Activated naive CD8-positive, alpha-beta T cell treated with anti-CD3 and anti-CD28 coated beads for 36 hours (primary cell): ENCODE data around the gene PDE6B. TPM values are rescaled to one million over a fixed set of nuclear protein-coding genes. Genes with fewer than 3 reads are reported as not detected.

Source experiments
- DNase-seq: peaks from one replicate; pipeline ENCODE4 v3.0.0; 2021
- H3K27ac Mint-ChIP-seq: one replicate; pipeline ENCODE4 v1.8.0; 2022; ENCODE audit warnings: mild to moderate bottlenecking, moderate library complexity, mixed read lengths
- H3K27me3 Mint-ChIP-seq: one replicate; pipeline ENCODE4 v1.8.0; 2022; ENCODE audit warnings: mild to moderate bottlenecking, mixed read lengths
- H3K36me3 Mint-ChIP-seq: one replicate; pipeline ENCODE4 v1.8.0; 2021; ENCODE audit warnings: mild to moderate bottlenecking, mixed read lengths
- H3K4me1 Mint-ChIP-seq: one replicate; pipeline ENCODE4 v1.8.0; 2021; ENCODE audit warnings: mixed read lengths
- H3K4me3 Mint-ChIP-seq: one replicate; pipeline ENCODE4 v1.8.0; 2022; ENCODE audit warnings: mild to moderate bottlenecking, moderate library complexity, mixed read lengths
- H3K9me3 Mint-ChIP-seq: one replicate; pipeline ENCODE4 v1.8.0; 2022; ENCODE audit warnings: mixed read lengths
- total RNA-seq, 2 experiments: library from RNA; stranded (reverse); gene quantifications; one replicate each; pipeline ENCODE4 v1.2.3, GENCODE V29; 2021

PDE6B gene
- total RNA-seq, 2 experiments from 2014 or later, result 12.6 to 13.9 TPM

DNA sequence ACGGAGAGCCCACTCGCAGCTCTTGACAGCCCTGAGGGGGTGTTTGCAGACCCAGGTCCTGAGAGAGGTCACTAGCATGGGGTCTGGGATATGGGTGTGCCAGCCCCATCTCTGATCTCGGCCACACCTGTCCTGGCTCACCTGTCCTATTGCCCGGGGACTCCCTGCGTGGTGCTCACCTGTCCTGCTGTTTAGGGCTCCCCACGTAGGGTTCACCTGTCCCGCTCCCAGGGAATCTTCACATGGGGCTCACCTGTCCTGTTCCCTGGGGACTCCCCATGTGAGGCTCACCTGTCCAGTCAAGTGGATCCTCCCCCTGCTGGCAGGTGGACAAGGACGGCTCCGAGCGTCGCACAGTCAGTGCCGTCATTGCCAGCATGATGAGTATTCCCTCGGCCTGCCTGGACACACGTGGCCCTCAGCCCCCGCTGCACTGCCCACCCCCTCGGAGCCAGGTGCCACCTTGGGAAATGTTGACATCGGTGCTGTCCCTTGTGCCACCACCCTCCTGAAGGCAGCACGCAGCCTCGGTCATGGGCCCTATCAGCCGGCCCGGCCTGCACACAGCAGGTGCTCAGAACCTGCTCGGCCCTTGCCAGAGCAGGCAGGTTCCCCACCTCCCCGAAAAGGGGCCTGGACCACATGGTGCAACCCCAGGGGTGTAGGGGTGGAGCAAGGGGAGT lies 57.3 kb downstream of the PDE6B start:
- no peak for DNase-seq
- no peaks in the 10 kb centered on the region for H3K36me3 Mint-ChIP-seq
- no peak overlapping the region for H3K4me3 Mint-ChIP-seq
- H3K27me3 Mint-ChIP-seq, result peaks cover 5% of the 10 kb centered on the region
- no peaks in the 10 kb centered on the region for H3K9me3 Mint-ChIP-seq
- no peaks in the 10 kb centered on the region for H3K4me1 Mint-ChIP-seq
- no peak overlapping the region for H3K27ac Mint-ChIP-seq

DNA sequence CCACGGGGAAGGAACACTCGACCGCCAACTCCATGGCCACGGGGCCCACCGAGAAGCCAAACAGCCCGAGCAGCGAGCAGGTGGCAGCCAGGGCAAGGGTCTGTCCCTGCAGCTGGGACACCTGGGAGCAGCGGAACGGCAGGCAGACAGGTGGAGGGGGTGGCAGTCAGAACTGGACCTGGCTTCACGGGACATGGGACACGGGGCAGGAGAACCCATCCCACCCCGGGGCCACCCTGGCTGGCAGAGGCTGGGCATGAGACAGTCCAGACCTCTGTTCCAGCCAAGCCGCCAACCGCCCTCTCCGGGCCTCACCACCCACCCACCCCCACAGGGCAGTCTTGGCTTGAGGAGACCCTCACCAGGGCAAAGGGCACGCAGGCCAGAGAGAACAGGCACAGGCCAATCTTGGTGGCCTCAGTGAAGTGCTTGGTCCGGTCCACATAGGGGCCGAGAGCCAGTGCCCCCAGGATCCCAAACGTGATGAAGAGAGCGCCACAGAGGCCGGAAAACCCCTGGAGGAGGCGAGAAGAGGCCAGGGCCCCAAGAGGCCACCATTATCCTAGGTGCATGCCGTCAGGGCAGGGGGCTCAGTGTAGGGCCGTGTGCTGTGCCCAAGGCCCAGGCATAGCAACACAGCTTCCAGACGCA lies 58.0 kb downstream of the PDE6B start:
- no peak for DNase-seq
- no peak overlapping the region for H3K27ac Mint-ChIP-seq

DNA sequence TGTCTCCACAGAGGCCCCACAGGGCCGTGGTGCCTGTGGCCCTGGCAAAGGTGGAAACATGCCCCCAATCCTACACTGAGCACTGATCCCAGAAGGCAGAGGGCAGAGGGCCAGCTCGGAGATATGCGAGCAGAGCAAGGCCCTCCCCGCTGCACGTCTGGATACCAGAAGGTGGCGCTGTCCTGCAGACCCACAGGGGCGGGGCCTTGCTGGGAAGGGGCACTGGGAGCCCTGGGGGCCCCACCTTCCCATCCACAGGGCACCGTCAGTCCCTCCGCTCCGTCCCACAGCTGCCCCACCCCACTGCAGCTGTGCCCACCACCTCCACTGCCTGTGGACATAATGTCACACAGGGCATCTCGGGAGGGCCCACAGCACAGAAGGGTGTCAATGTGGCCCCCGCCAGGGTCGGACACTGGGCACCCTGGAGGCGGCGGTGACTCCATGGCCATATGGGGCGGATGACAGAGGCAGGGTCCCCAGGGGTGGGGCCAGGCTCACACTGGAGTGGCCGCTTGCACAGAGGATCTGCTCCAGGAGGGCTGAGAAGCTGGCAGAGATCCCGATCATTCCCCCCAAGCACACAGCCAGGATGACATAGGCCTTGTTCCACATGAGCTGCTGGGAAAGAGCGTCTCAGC lies 58.7 kb downstream of the PDE6B start:
- Mint-ChIP-seq H3K36me3 (no peaks in the 10 kb centered on the region), H3K4me3 (no peak overlapping the region), H3K27me3 (peaks cover 7% of the 10 kb centered on the region), H3K4me1 (no peaks in the 10 kb centered on the region), H3K27ac (no peak overlapping the region), H3K9me3 (no peaks in the 10 kb centered on the region)
- peak; percentile 49 for DNase-seq

More for the DNA sequence above, 58.0 kb downstream of the PDE6B start:
- Mint-ChIP-seq H3K27me3 (peaks cover 7% of the 10 kb centered on the region), H3K4me3 (no peak overlapping the region), H3K4me1 (no peaks in the 10 kb centered on the region), H3K36me3 (no peaks in the 10 kb centered on the region), H3K9me3 (no peaks in the 10 kb centered on the region)

DNA sequence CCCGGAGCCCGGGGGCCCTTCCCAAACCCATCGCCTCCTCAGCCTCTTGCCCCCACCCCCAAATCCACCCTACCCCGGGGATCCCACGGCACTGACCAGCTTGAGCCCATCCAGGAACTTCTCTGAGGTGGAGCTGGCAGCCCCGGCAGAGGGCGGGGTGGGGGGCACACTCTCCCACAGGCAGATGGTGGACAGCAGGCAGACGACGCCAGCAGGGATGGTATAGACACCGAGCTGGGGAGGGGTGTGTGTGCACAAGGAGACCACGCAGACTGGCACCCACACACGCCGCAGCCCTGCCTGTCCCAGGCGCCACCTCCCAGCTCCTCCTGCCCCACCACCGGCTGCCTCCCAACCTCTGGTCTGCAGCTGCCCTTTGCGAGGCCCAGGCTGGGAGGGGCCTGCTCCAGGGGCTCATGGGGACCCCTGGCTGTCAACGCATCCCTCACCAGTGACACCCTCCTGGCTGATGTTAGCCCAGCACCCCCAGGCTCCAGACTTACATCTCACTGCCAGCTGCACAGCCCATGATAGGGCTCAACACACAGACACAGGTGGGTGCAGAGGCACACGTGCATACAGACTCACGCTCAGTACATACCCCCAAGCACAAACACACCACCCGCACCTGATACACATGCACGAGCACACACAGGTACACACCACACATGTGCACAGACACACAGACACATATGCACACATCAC lies 59.4 kb downstream of the PDE6B start:
- H3K9me3 Mint-ChIP-seq, result no peaks in the 10 kb centered on the region
- no peak overlapping the region for H3K4me3 Mint-ChIP-seq

DNA sequence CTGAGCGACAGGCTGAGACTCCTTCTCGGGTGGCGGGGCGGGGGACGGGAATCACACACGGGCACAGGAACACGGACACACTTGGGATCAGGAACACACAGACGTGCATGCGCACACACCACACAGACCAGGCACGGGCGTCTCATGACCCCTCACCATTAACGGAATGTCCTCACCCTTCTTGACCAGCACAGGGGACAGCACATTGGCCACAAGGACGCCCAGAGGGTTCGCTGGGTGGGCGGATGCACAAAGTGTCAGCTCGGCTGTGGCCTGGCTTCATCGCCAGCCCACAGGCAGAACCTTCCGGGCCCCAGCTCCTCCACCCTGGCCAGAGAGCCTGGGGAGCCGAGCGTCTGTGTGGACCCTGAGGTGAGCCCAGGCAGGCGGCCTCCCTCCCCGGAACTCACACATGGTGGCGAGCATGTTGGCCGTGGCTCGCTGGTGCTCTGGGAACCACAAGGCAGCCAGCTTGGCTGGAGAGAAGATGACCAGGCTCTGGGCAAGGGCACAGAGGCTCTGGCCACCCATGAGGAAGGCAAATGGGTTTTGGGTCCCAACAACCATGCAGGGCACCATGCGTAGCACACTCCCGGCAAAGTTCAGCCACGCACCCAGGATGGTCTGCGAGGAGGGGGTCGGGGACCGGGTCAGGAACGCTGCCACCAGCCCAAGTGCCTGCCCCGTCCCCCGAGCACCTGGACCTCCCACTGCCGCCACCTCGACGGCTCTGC lies 60.5 kb downstream of the PDE6B start:
- no peaks in the 10 kb centered on the region for H3K9me3 Mint-ChIP-seq
- H3K4me1 Mint-ChIP-seq, result no peaks in the 10 kb centered on the region
- H3K27me3 Mint-ChIP-seq, result peaks cover 15% of the 10 kb centered on the region
- H3K36me3 Mint-ChIP-seq, result no peaks in the 10 kb centered on the region
- no peak overlapping the region for H3K4me3 Mint-ChIP-seq
- H3K27ac Mint-ChIP-seq, result no peak overlapping the region
- DNase-seq, result no peak

More for the DNA sequence above, 59.4 kb downstream of the PDE6B start:
- Mint-ChIP-seq H3K4me1 (no peaks in the 10 kb centered on the region), H3K36me3 (no peaks in the 10 kb centered on the region), H3K27ac (no peak overlapping the region), H3K27me3 (peaks cover 7% of the 10 kb centered on the region)
- DNase-seq, result no peak

DNA sequence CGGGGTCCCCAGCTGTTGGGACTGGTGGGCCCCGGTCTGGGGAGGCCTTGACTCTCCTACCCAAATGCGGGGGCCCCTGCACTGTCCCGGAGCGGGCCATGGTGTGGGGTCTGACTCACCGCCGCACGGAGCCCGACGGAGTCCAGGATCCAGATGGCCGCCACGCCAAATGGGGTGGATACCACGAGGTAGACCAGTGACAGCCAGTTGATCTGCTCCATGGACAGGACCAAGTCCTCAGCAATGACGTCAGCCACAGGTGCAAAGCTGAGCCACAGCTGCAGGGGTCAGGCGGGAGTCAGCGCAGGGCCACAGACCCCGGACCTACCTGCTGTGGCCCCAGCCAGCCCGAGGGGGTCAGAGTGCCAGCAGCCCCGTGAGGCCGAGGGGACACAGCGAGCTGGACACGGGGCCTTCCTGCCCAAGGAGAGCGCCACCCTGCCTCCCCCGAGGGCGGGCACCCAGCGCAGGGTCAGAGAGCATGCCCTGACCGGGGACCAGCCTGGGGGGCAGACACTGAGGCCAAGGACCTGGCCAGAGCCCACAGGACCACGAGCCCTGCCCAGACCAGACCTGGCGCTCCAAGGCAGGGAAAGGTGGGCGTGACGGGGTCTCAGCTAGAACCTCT lies 61.2 kb downstream of the PDE6B start:
- no peaks in the 10 kb centered on the region for H3K4me1 Mint-ChIP-seq
- no peak for DNase-seq
- peaks cover 15% of the 10 kb centered on the region for H3K27me3 Mint-ChIP-seq
- H3K36me3 Mint-ChIP-seq, result no peaks in the 10 kb centered on the region
- no peaks in the 10 kb centered on the region for H3K9me3 Mint-ChIP-seq
- no peak overlapping the region for H3K4me3 Mint-ChIP-seq
- no peak overlapping the region for H3K27ac Mint-ChIP-seq

DNA sequence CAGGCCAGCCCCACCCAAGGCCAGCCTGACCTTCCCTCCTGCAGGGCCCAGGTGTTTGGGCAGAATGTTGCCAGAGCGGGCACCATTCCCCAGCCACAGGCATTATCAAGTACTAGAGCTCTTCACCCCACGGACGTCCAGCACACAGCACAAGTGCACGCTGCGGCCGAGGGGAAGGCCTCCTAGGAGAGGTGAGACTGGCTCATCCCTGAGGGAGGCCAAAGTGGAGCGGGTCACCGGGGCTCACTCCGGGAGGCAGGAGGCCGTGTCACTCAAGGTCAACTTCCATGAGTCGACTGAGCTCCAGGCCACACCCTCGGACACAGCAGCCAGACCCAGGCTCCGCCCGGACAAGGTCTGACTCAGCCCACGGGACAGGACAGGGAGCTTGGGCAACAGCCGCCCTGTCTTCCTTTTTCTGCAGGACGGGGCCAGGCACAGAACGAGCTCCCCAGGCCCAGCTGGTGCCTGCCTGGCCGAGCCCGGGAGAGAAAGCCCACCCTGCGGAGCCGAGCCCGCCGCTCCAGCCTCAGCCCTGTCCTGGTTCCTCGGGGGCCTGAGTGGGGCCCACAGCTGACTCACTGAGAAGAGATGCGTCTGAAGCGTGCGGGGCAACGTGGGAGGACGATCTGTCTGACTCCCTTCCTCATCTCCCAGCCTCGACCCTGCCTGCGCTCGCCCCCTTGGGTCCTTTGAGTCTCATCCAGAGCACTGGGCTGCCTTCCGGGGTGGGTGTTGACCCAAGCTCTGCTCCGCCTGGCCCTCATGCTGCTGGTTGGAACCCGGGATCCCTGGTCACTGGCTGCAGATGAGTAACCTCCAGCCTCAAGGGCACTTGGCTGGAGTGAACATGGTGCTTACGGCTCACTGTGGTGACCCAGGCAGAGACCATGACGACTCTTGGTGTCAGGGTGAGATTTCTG lies 61.9 kb downstream of the PDE6B start:
- peaks cover 15% of the 10 kb centered on the region for H3K27me3 Mint-ChIP-seq
- H3K4me3 Mint-ChIP-seq, result no peak overlapping the region
- H3K27ac Mint-ChIP-seq, result no peak overlapping the region
- no peaks in the 10 kb centered on the region for H3K36me3 Mint-ChIP-seq
- H3K4me1 Mint-ChIP-seq, result no peaks in the 10 kb centered on the region
- no peak for DNase-seq
- no peaks in the 10 kb centered on the region for H3K9me3 Mint-ChIP-seq

DNA sequence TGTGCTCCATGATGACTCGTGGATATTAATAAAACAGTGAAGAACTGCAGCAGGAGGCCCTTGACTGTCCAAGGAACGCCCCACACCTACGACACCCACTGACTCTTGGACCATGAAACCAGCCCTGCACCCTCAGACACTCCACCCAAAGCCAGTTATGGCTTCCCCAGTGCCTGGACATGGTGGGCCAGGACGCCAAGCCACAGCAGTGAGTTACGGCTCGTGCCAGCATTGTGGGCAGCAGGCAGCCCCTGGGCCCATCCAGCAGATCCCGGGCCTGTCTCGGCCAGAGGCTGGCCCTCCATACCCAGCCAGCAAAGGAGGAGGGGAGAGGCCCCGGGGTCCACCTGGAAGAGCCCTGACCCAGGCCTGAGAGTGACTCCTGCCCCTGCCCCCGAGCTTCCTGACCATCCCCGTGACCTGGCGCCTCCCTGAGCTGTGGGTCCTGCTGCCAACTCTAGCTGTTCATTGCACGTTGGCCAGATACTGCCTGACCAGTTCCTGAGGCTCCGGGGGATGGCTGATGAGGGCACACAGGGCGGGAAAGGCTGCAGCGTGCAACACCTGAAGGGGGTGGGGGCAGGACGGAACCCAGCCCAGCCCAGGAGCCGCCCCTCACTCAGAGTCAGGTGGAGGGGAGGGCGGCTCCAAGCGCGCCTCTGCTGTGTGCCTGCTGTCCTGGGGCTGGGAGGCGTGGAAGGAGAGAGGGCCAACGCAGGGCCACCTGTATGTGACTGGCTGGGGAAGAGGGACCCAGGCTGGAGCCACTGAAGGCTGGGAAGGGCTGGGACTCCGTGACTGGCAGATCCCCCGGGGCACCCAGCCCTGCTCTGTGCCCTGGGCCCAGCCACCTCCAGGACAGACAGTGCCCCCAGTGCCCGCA lies 62.8 kb downstream of the PDE6B start:
- Mint-ChIP-seq H3K27ac (no peak overlapping the region), H3K4me1 (no peaks in the 10 kb centered on the region), H3K4me3 (peak overlapping the region; percentile 7), H3K36me3 (no peaks in the 10 kb centered on the region), H3K27me3 (peaks cover 15% of the 10 kb centered on the region), H3K9me3 (no peaks in the 10 kb centered on the region)
- no peak for DNase-seq

DNA sequence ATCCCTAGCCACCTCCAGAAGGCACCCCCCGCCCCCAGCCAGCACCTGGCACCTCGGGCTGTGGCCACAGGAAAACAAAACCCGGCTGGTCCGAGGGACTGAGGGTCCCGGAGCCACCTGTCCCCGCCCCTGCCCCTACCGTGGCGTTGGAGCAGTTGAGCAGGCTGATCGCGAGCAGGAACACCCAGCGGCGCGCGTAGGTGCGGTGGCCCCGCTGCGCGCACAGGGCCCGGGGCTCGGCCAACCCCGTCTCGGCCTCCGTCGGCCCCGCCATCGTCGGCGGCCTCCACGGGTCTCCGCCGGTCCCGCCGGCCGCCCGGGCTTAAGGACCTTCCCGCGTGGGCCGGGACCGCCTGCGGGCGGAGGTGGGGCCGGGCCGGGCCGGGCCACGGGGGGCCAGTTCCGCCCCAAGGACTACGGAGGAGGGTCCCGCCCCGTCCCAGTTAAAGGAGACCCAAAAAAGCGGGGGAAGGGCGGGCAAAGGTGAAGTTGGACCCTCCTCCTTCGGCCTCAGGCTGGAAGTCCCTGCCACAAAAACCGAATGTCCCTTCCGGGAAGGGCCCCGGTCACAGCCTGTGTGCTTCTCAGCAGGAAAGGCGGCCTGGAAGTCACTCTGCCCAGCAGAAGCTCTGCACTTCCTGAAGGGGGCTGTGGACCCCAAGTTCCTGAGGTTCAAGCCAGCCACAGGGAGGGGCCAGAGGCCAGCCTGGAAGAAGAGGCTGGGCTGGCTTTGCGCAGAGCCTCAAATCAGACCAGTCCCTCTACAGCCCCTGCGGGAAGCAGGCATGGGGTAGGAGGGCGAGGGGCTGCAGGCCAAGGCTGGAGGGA lies 63.7 kb downstream of the PDE6B start, which contains the start of gene SLC49A3:
Gene SLC49A3 (minus strand): TSS at position 298 of the 828 bp plus-strand sequence. CDS start 24 bp downstream, at position 274.
- Mint-ChIP-seq H3K4me3 (peak within 1 kb of the TSS; percentile 7), H3K9me3 (no peaks in the 10 kb centered on the region), H3K4me1 (no peaks in the 10 kb centered on the region), H3K36me3 (no peaks in the 10 kb centered on the region), H3K27ac (no peak within 1 kb of the TSS), H3K27me3 (peaks cover 15% of the 10 kb centered on the region)
- DNase-seq, result no peak

DNA sequence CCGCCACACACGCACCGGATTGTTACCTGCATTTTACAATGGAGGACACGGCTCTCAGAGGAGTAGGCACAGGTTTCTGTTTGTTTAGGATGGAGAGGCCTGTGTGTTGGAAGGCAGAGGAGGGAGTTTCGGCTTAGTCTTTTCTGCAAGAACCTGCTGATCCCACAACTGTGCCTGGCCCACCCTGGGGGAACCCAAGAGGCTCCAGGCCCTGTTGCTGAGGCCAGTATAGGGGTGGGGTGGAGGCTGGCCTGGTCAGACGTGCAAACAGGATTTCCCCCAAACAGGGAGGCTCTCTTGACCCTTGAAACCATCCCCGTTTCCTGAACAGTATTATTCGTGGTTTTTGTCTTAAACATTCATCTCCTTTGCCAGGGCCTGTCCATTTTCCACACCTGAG lies 64.3 kb downstream of the PDE6B start:
- Mint-ChIP-seq H3K4me1 (no peaks in the 10 kb centered on the region), H3K36me3 (no peaks in the 10 kb centered on the region), H3K27me3 (peaks cover 14% of the 10 kb centered on the region), H3K4me3 (no peak overlapping the region), H3K27ac (no peak overlapping the region), H3K9me3 (no peaks in the 10 kb centered on the region)
- DNase-seq, result no peak

DNA sequence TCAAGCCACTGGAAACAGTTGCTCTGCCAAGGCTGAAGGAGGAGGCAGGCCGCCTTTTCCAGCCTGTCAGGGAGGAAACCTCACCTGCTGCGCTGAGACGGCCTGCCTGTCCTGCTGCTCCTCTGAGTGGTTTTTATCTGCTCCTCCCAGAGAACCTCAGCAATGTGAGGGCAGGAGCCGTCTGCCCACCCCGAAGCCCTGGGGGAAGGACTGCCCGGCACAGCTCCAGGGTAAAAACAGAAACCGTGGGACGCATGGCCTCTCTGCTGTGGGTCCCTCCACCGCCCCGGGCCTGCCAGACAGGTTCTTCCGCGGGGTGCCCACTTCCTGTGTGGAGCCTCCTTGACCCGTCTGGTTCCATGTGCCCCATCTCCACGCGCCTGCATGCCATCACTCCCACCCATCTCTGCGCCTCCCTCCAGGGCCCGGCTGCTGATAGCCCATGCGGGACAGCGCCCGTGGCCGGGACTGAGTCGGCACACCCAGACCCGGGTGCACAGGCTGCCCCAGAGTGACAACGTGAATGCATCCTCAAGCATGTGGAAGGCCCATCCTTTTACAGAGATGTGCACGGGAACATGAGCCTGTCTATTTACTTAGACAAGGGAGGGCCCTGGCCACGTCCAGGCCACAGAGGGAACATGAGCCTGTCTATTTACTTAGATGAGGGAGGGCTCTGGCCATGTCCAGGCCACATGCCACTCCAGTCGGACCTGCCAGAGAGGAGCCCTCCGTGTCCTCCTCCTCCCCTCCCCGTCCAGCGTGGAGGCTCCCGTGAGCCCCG lies 67.6 kb downstream of the PDE6B start:
- Mint-ChIP-seq H3K4me1 (no peaks in the 10 kb centered on the region), H3K4me3 (no peak overlapping the region), H3K27ac (no peak overlapping the region), H3K27me3 (peaks cover 13% of the 10 kb centered on the region), H3K9me3 (no peaks in the 10 kb centered on the region), H3K36me3 (no peaks in the 10 kb centered on the region)
- DNase-seq, result no peak
